ENCODE results near the gene ACSL1.

GRCh38 chr4:184765473-184766340 is 60.1 kb downstream of the ACSL1 start:
- TF ChIP-seq CTCF (conservative IDR thresholded peaks at IDR 0.05; ENCODE audit: low read depth, low read length) (no peak), EZH2phosphoT487 (IDR thresholded peaks at IDR 0.05; ENCODE audit: borderline replicate concordance, low read length) (no peak)
